Panc1 (cell line): ENCODE data around the gene TSHZ2.

Experiments
- CTCF ChIP-seq: fragments of 450-650 bp; IDR thresholded peaks from 2 replicates; pipeline ENCODE4 v1.5.1; 2017; ENCODE audit warnings: mild to moderate bottlenecking
- POLR2AphosphoS5 ChIP-seq: IDR thresholded peaks from 2 replicates; pipeline ENCODE4 v1.6.1; 2012; ENCODE audit warnings: mild to moderate bottlenecking, low read depth, low read length, moderate library complexity
- REST ChIP-seq, 2 experiments: IDR thresholded peaks; 2 replicates each; pipeline ENCODE4 v1.6.1; 2011 to 2012; ENCODE audit warnings: low read depth in 2 of 2, control low read depth in 1 of 2, low read length in 1 of 2, mild to moderate bottlenecking in 1 of 2, moderate library complexity in 1 of 2; ENCODE audit not compliant: insufficient read depth in 1 of 2

- TF ChIP-seq CTCF: no peak
- no peak for TF ChIP-seq POLR2AphosphoS5
- no peak for TF ChIP-seq REST (IDR thresholded peaks at IDR 0.05; ENCODE audit: insufficient read depth in 1 of 2, low read depth in 2 of 2, low read length in 1 of 2)
Measured at GRCh38 chr20:53448875-53449274, 476.7 kb downstream of the TSHZ2 start.
